Cardiac muscle cell (in vitro differentiated cells and primary cell): Measurements from ENCODE around the gene GATAD2A. TPM values are rescaled to one million over a fixed set of nuclear protein-coding genes. Genes with fewer than 3 reads are reported as not detected.

Experiments
- DNase-seq, 2 donors: peaks; one replicate each; pipeline versions ENCODE4 v3.0.0 to v3.0.0-alpha.2; 2010 to 2017; ENCODE audit warnings: low read depth in 1 of 2, low spot score in 1 of 2
- H3K27ac ChIP-seq: fragments of 200-600 bp; sonication (generic); 2 replicates; pipeline ENCODE4 v1.5.1; 2016
- H3K27me3 ChIP-seq: fragments of 200-600 bp; sonication (generic); 2 replicates; pipeline ENCODE4 v1.6.0; 2016; ENCODE audit warnings: control low read depth
- H3K36me3 ChIP-seq: fragments of 200-600 bp; sonication (generic); 2 replicates; pipeline ENCODE4 v1.5.1; 2016; ENCODE audit warnings: control low read depth
- H3K4me1 ChIP-seq: fragments of 200-600 bp; sonication (generic); 2 replicates; pipeline ENCODE4 v1.8.1; 2017; ENCODE audit warnings: low read depth, mild to moderate bottlenecking, mixed run types
- H3K4me3 ChIP-seq: fragments of 200-600 bp; sonication (generic); 2 replicates; pipeline ENCODE4 v1.5.1; 2016; ENCODE audit warnings: mild to moderate bottlenecking
- H3K9me3 ChIP-seq: fragments of 200-600 bp; sonication (generic); 2 replicates; pipeline ENCODE4 v1.5.1; 2017; ENCODE audit warnings: low read depth, mild to moderate bottlenecking, control low read depth
- CTCF ChIP-seq: IDR thresholded peaks from 2 replicates; pipeline ENCODE4 v1.5.1; 2012; ENCODE audit warnings: low read depth, mild to moderate bottlenecking, low read length
- polyA plus RNA-seq: library from polyadenylated mRNA; unstranded; fragments of >200 nt; fragmentation: Nextera tagmentation; extraction: Ambion mirVana; gene quantifications from 2 replicates; pipeline ENCODE4 v1.2.1, GENCODE V29; 2016
- total RNA-seq: library from RNA; depleted of rRNA; stranded (reverse); fragments of >200 nt; gene quantifications from 2 replicates; pipeline ENCODE4 v1.2.3, GENCODE V29; 2016

Gene GATAD2A
- total and polyA plus RNA-seq, 2 experiments from 2014 or later: 32.3 to 98.3 TPM

- no peaks in the 10 kb centered on the region for H3K27me3 ChIP-seq
- H3K9me3 ChIP-seq: no peaks in the 10 kb centered on the region
- TF ChIP-seq CTCF: no peak
- no peaks in the 10 kb centered on the region for H3K4me1 ChIP-seq
- peak in 1 of 2 donors; percentile 20 for DNase-seq
- peaks cover 12% of the 10 kb centered on the region for H3K36me3 ChIP-seq
- no peak overlapping the region for H3K4me3 ChIP-seq
- H3K27ac ChIP-seq: no peak overlapping the region
Observed at GRCh38 chr19:19510432-19510831, 105.0 kb downstream of the GATAD2A start.

GRCh38 chr19:19513682-19514081 is 108.2 kb downstream of the GATAD2A start:
- Histone ChIP-seq H3K4me3 (no peak overlapping the region), H3K27ac (no peak overlapping the region), H3K9me3 (no peaks in the 10 kb centered on the region), H3K36me3 (no peaks in the 10 kb centered on the region), H3K27me3 (no peaks in the 10 kb centered on the region), H3K4me1 (peaks cover 4% of the 10 kb centered on the region)
- no peak for DNase-seq
- TF ChIP-seq CTCF: no peak

GRCh38 chr19:19514215-19514657 is 108.8 kb downstream of the GATAD2A start:
- H3K36me3 ChIP-seq: no peaks in the 10 kb centered on the region
- peaks cover 4% of the 10 kb centered on the region for H3K4me1 ChIP-seq
- H3K27me3 ChIP-seq: no peaks in the 10 kb centered on the region
- TF ChIP-seq CTCF: no peak
- peak in 1 of 2 donors; percentile 89 for DNase-seq
- no peak overlapping the region for H3K4me3 ChIP-seq
- no peak overlapping the region for H3K27ac ChIP-seq
- no peaks in the 10 kb centered on the region for H3K9me3 ChIP-seq

- Histone ChIP-seq H3K27ac (peak within 1 kb of the TSS; percentile 64), H3K4me1 (peaks cover 4% of the 10 kb centered on the region)
Observed at GRCh38 chr19:19514881-19515641, 109.6 kb downstream of the GATAD2A start, which contains the start of gene TSSK6. TSS of gene TSSK6 (minus strand) at chr19:19515548. CDS start at chr19:19515427, 121 bp downstream.

More at GRCh38 chr19:19514881-19515641, 109.6 kb downstream of the GATAD2A start, which contains the start of gene TSSK6:
- Histone ChIP-seq H3K27me3 (no peaks in the 10 kb centered on the region), H3K36me3 (no peaks in the 10 kb centered on the region), H3K9me3 (no peaks in the 10 kb centered on the region), H3K4me3 (peak within 1 kb of the TSS; percentile 66)
- TF ChIP-seq CTCF: no peak
- DNase-seq: no peak
